Esophagus muscularis mucosa (tissue), 4 donors: ENCODE data around the gene PKM. TPM values are rescaled to one million over a fixed set of nuclear protein-coding genes. Genes with fewer than 3 reads are reported as not detected.

ENCODE experiments used
- DNase-seq: peaks from one replicate; pipeline ENCODE4 v3.0.0-alpha.2; 2017; ENCODE audit errors: extremely low spot score
- H3K27ac ChIP-seq, 4 donors: fragments of 200-600 bp; sonication (generic); replicated peaks in 1 of 4; 1 replicate in 3 of 4; 2 replicates in 1 of 4; pipeline ENCODE4 v1.5.1; 2016 to 2019; ENCODE audit warnings: mild to moderate bottlenecking in 1 of 4
- H3K27me3 ChIP-seq, 4 donors: fragments of 200-600 bp; sonication (generic); one replicate each; pipeline versions ENCODE4 v1.5.1 to v1.6.0; 2016 to 2019
- H3K36me3 ChIP-seq, 4 donors: fragments of 200-600 bp; sonication (generic); one replicate each; pipeline ENCODE4 v1.5.1; 2016 to 2019
- H3K4me1 ChIP-seq, 4 donors: fragments of 200-600 bp; sonication (generic); one replicate each; pipeline ENCODE4 v1.5.1; 2016 to 2019
- H3K4me3 ChIP-seq, 4 donors: fragments of 200-600 bp; sonication (generic); 1 replicate in 2 of 4; 2 replicates in 2 of 4; pipeline ENCODE4 v1.5.1; 2016 to 2019; ENCODE audit warnings: mild to moderate bottlenecking in 4 of 4, moderate library complexity in 1 of 4
- H3K9me3 ChIP-seq, 4 donors: fragments of 200-600 bp; sonication (generic); 1 replicate in 3 of 4; 2 replicates in 1 of 4; pipeline ENCODE4 v1.5.1; 2016 to 2019
- EP300 ChIP-seq: sonication (generic); formaldehyde crosslinking; IDR thresholded peaks from one replicate; pipeline ENCODE4 v1.6.1; 2017; ENCODE audit warnings: antibody characterized with exemption
- POLR2A ChIP-seq: fragments of 450-650 bp; IDR thresholded peaks from one replicate; pipeline ENCODE4 v1.6.1; 2017; ENCODE audit warnings: antibody characterized with exemption, moderate library complexity, mild to moderate bottlenecking, low read depth
- POLR2AphosphoS5 ChIP-seq, 2 donors: sonication (generic); formaldehyde crosslinking; IDR thresholded peaks; one replicate each; pipeline ENCODE4 v1.6.1; 2017; ENCODE audit warnings: antibody characterized with exemption in 2 of 2
- WGBS: methylation state at CpG from one replicate; pipeline ENCODE4 v1.1.5; 2018; 5-methylcytosine and 5-hydroxymethylcytosine counted together
- intact Hi-C: fragments of 100-400 bp; cut with DNase I; formaldehyde crosslinking; loops from one replicate; pipeline ENCODE4 v1.15.1; 2023
- total RNA-seq, 4 donors: library from RNA; depleted of rRNA; stranded (reverse); fragments of >200 nt; gene quantifications; one replicate each; pipeline versions ENCODE4 v1.1.0 to v1.2.1, GENCODE V29; 2016
- TF ChIP-seq, protein P1 (sequence below), 3 experiments: fragments of 200-600 bp in 2 of 3; fragments of 450-650 bp in 1 of 3; sonication (generic) in 2 of 3; IDR thresholded peaks; one replicate each; pipeline ENCODE4 v1.5.1; 2017 to 2019; ENCODE audit warnings: antibody characterized with exemption in 3 of 3, mild to moderate bottlenecking in 2 of 3, moderate library complexity in 1 of 3

Gene PKM
- total RNA-seq, 4 donors from 2014 or later = 392 to 605 (median 482) TPM

DNA sequence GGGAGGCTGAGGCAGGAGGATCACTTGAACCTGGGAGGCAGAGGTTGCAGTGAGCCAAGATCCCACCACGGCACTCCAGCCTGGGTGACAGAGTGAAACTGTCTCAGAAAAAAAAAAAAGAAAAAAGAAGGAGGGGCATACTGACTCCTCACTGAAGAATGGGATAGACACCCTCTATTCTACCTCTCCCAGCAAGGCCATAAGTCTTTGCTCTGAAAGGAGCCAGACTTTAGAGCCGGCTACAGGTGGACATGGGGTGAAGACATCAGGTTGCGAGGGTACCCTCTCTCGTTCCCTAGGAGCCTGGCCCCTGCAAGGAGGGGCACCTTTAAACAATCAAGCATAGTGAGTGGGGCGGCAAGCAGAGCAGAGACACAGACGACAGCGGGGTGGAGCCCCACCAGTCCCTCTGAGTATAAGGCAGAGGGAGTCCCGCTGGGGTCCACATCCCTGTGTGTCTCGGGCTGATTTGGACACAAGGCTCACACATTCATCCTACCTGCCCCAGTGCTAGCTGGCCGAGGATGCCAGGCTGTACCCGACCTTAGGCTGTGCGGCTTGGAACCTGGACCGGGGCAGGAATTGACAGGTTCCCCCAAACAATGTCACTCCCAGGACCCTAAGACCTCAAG is 34.5 kb downstream of the PKM start:
- 79% methylated on average over 11 of the region's 13 CpGs for WGBS
- H3K4me3 ChIP-seq = peak overlapping the region; percentile 57 to 74 (median 60)
- DNase-seq = no peak
- intact Hi-C loops = loop anchor here (5.0 kb wide), 1 partner anchor 36 kb away; the partner anchor contains the start of gene PKM
- H3K27me3 ChIP-seq = peaks cover 0 to 19% (median 0%) of the 10 kb centered on the region in 4 donors
- peaks cover 18 to 33% (median 30%) of the 10 kb centered on the region in 4 donors for H3K36me3 ChIP-seq
- H3K9me3 ChIP-seq = no peaks in the 10 kb centered on the region
- H3K4me1 ChIP-seq = peaks cover 17 to 31% (median 25%) of the 10 kb centered on the region in 4 donors
- TF ChIP-seq EP300 (no peak), POLR2AphosphoS5 (IDR thresholded peaks at IDR 0.05) (no peak), POLR2A (no peak)
- TF ChIP-seq, protein P1, sequence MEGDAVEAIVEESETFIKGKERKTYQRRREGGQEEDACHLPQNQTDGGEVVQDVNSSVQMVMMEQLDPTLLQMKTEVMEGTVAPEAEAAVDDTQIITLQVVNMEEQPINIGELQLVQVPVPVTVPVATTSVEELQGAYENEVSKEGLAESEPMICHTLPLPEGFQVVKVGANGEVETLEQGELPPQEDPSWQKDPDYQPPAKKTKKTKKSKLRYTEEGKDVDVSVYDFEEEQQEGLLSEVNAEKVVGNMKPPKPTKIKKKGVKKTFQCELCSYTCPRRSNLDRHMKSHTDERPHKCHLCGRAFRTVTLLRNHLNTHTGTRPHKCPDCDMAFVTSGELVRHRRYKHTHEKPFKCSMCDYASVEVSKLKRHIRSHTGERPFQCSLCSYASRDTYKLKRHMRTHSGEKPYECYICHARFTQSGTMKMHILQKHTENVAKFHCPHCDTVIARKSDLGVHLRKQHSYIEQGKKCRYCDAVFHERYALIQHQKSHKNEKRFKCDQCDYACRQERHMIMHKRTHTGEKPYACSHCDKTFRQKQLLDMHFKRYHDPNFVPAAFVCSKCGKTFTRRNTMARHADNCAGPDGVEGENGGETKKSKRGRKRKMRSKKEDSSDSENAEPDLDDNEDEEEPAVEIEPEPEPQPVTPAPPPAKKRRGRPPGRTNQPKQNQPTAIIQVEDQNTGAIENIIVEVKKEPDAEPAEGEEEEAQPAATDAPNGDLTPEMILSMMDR (IDR thresholded peaks at IDR 0.05) = no peak
- no peak overlapping the region for H3K27ac ChIP-seq

DNA sequence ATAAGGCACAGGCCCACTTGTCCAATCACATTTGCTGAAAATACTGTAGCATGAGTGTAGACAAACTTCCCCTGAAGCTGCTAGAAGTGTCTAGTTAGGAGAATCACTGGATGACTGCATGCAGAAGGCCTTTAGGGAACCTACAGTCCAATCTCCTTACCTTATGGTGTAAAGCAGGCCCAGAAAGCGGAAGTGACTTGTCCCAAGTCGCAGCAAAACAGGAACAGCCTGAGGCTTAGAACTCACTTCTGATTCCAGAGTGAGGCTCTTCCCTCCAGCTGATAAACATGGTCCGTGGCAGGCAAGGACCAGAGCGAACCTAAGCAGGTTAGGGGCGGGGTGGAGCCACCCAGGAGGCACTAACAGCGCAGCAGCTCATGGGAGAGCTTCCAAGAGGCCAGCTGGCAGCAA is 35.9 kb downstream of the PKM start:
- intact Hi-C loops = loop anchor here (5.0 kb wide), 1 partner anchor 37 kb away; the partner anchor contains the start of gene PKM
- WGBS = 66% methylated on average over 6 of the region's 6 CpGs
- H3K27ac ChIP-seq = no peak overlapping the region
- peaks cover 13 to 18% (median 16%) of the 10 kb centered on the region in 4 donors for H3K36me3 ChIP-seq
- no peak for DNase-seq
- peaks cover 0 to 19% (median 0%) of the 10 kb centered on the region in 4 donors for H3K27me3 ChIP-seq
- no peak overlapping the region for H3K4me3 ChIP-seq
- TF ChIP-seq POLR2AphosphoS5 (IDR thresholded peaks at IDR 0.05) (no peak), EP300 (no peak), POLR2A (no peak)
- TF ChIP-seq, protein P1 (IDR thresholded peaks at IDR 0.05) = no peak
- H3K9me3 ChIP-seq = no peaks in the 10 kb centered on the region
- H3K4me1 ChIP-seq = peaks cover 13 to 28% (median 21%) of the 10 kb centered on the region in 4 donors

DNA sequence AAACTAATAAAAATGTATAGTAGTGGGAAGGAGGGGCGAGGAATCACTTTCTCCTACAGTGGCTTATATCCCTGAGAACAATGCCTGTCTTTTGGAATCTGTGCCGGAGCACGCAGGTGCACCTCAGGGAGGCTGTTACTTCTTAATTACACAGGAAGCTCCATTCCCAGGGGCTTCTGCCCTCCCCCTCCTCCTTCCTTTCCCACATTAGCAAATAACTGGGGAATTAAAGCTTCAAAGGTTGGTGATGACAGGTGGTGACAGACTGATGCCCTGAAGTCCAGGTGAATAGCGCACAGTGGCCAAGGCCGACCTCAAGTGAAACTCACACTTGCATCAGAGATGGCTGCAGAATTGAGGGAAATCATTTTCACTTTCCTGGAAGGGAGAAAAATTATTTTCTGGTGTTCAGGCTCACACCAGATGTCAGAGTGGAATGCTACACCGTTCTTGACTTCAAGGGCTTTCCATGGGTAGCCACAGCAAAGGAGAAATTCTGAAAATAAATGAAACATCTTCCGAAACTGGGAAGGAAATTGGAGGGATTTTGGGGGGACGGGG is 37.1 kb downstream of the PKM start:
- H3K27me3 ChIP-seq = peaks cover 0 to 19% (median 0%) of the 10 kb centered on the region in 4 donors
- intact Hi-C loops = no loop called here
- peaks cover 5 to 21% (median 17%) of the 10 kb centered on the region in 4 donors for H3K4me1 ChIP-seq
- 83% methylated on average over 8 of the region's 8 CpGs for WGBS
- H3K27ac ChIP-seq = no peak overlapping the region
- TF ChIP-seq, protein P1 (IDR thresholded peaks at IDR 0.05) = no peak
- no peak for TF ChIP-seq POLR2A
- TF ChIP-seq EP300 = no peak
- TF ChIP-seq POLR2AphosphoS5 (IDR thresholded peaks at IDR 0.05) = no peak
- DNase-seq = no peak
- H3K36me3 ChIP-seq = peaks cover 2 to 7% (median 5%) of the 10 kb centered on the region in 4 donors
- no peak overlapping the region for H3K4me3 ChIP-seq
- H3K9me3 ChIP-seq = no peaks in the 10 kb centered on the region

DNA sequence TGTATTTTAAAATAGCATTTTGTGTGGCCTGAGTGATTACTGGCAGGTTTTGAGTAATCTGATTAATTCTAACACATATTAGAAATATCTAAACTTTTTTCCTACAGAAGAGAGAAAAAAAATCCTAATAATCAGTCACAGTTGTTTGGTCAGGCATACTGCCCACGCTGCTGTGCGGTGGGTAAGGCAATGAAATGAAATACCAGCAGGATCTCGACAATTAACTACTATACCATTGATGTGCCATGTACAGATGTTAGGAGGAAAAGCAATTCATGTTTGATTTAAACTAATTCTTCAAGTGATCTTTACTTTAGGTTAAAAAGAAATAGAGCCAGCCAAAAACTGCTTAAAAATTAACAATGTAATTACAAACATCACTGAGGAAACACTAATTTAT is 38.6 kb downstream of the PKM start:
- Histone ChIP-seq H3K9me3 (no peaks in the 10 kb centered on the region), H3K4me3 (no peak overlapping the region), H3K36me3 (no peaks in the 10 kb centered on the region), H3K27ac (no peak overlapping the region), H3K4me1 (peaks cover 5 to 10% (median 9%) of the 10 kb centered on the region in 4 donors), H3K27me3 (peaks cover 0 to 22% (median 2%) of the 10 kb centered on the region in 4 donors)
- intact Hi-C loops = no loop called here
- 91% methylated on average over 3 of the region's 3 CpGs for WGBS
- DNase-seq = no peak
- TF ChIP-seq, protein P1 (IDR thresholded peaks at IDR 0.05) = no peak
- TF ChIP-seq EP300 = no peak
- no peak for TF ChIP-seq POLR2AphosphoS5 (IDR thresholded peaks at IDR 0.05)
- TF ChIP-seq POLR2A = no peak
